Dedifferentiated amniotic fluid mesenchymal stem cell (primary cell): ENCODE measurements around the gene STK11IP.

Experiments used
- DNase-seq: peaks from one replicate; pipeline ENCODE4 v3.0.0-alpha.2; 2016; ENCODE audit errors: extremely low spot score

Gene STK11IP

DNA sequence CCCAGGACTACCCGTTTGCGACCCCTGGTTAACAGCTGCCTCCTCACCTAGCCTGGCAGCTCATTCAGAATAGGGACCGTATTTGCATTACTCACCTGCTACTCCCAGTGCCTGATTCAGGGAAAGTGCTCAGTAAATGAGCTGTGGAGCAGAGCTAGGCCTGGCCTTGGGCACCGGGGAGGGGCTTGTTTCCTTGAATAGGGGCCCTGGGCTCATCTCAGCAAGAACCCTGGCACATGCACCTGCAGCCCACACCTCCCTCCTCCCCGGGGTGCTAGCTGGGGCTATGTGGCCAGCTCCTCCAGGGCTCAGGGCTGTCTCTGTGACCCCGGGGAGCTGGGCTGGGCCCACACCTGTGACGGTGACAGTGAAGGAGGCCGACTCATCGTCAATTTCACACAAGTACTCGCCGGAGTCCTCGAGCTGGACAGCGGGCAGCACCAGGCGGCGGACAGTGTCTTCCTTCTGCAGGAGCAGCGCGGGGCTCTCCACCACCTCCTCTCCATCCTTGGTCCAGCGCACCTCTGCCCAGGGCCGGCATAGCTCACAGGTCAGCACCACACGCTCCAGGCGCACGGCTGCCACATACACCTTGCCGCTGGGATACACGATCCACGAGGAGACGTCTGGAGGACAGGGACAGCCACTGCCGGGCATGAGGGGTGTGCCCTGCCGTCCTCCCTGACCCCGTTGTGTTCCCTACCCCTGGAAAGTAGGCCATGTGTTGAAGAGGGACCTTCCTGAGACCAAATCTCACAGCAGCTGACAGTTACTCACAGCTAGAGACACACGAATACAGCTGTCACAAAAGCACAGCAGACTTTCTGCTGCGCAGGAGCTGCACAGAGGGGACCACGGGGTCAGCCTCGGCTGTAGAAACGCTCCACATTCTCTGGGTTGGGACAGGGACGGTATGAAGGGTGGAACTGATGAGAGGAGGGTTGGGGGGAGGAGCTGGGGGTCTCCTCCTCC, 35.3 kb upstream of the STK11IP start:
- DNase-seq, result no peak

DNA sequence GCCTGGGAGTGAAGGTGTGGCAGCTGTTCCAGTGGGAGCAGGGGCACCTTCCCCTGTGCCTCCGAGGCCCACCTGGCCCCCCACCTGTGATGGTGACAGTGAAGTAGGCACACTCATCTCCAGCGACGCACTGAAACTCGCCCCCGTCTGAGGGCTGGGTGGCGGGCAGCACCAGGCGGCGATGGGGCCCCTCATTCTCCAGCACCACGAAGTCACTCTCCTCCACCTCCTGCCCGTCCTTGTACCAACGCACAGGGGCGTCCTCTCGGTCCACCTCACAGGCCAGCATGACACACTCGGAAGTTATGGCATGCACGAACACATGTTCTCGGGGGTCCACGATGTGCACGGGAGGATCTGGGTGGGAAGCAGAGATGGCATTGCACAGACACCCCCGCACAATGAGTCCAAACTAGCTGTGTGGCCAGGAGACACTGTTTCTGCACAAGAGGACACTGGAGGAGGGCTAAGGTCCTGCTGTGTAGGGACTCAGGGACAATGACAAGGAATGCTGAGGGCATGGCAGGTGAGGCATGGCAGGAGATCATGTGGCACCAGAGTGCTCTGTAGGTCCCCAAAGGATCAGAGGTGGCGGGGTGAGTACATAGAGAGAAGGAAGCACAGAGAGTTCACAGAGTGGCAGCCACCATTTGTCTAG, 34.3 kb upstream of the STK11IP start:
- DNase-seq, result no peak

DNA sequence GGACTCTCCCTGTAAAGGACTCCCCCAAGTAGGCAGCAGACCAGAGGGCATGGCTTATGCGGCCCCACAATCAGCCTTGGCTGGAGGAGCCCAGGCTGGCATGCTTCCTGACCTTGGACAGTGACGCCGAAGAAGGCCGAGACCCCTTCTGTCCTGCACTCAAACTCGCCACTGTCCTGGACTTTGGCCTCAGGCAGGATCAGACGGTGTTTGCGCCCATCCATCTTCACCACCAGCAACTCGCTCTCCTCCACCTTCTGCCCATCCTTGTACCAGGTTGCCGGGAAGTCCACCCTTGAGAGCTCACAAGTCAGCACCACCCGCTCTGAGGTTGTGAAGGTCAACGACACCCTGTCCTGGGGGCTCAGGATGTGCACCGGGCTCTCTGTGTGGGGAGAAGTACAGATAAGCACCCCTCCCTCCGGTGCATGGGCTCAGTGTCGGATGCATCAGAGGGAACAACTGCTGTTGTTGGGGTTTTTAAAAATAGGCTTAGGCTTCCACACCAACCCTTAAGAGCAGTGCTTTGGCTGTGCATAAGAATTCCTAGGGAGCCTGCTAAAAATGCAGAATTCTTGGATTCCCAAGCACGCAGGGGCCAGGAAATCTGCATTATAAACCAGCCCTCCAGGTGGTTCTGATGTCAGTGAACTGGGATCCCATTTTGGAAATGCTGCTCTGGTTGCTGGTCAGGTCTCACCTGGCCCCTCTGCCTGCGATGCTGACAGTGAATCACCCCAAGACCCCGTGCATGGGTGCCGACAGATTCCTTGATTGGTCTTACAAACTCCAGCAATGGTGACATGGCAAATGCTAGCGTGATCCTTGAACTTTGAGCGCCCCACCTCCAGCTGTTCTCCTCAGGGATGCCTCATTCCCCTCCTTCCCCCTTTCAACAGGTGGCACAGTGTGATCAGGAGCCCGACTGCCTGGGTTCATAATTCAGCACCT, 32.3 kb upstream of the STK11IP start:
- DNase-seq, result no peak

DNA sequence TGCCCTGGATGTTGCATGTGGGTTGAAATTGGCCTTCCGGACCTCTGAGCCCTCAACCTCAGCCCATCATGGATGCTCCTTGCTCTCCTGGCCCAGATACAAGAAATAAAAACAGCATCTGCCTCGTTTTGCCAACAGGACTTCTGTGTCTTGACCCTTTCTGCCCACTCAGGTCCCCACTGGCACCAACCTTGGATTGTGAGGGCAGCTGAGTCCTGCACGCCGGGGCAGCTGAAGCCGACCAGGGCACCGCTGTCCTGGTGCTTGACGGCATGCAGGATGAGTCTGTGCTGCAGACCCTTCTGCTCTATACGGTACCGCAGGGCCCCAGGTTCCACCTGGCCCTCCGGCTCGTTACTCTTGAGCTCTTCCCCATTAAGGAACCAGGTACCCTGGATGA, 31.0 kb upstream of the STK11IP start:
- DNase-seq, result no peak

DNA sequence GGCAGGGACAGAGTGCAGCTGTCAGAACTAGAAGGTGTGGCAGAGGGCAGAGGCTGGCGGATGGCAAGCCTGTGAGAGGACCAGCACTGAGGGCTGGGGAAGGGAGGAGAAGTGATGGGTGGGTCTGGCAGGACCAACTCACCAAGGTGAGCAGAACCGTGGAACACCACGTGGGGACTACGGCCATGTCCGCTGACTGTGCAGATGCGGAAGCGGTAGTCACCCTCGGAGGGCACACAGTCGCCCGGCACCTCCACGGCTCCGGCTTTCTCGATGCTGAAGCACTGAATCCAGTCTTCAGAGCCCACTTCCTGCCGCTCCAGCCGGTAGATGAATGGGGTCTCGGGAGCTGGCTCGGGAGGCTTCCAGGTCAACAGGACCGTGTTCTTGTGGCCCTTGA, 30.5 kb upstream of the STK11IP start:
- no peak for DNase-seq

DNA sequence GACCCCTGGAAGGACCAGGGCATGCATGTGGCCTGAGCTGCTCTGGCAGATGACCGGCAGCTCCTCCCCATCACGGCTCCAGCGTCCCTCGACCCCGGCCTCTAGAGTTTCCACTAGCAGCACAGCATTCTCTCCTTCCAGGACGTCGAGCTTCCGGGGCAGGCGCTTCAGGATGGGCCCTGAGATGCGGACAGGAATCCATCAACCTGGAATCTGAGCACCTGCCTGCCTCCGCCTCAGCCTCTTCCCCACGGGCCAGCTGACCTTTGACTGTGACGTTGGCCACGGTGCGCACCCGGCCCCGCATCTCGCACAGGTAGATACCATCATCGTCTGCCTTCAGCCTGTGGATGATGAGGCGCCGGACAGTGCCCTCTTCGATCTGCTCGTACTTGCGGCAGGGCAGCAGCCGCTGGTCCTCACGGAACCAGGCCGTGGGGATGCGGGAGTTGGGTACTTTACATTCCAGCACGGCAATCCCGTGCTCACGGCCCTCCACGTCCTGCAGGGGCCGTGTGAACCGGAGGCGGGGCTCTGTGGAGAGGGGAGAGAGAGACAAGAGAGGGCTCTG, 29.8 kb upstream of the STK11IP start:
- DNase-seq, result no peak

DNA sequence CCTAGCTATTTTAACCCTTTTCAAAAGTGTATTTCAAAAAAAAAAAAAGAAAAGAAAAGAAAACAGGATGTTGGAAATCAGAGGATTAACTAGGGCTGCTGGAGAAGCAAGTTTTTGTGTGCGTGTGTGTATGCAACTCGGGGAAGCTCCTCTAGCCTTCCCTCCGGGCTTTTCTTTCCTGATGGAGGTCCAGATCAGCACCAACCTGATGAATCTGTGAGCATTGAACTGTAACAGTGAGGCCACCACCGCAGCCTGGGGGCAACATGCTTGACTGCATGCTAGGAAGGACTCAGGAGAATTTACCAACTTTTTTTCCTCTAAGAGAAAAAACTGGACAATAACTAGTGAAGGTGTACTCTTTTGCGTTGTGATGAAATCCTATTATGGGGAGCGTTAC, 28.6 kb upstream of the STK11IP start:
- no peak for DNase-seq

DNA sequence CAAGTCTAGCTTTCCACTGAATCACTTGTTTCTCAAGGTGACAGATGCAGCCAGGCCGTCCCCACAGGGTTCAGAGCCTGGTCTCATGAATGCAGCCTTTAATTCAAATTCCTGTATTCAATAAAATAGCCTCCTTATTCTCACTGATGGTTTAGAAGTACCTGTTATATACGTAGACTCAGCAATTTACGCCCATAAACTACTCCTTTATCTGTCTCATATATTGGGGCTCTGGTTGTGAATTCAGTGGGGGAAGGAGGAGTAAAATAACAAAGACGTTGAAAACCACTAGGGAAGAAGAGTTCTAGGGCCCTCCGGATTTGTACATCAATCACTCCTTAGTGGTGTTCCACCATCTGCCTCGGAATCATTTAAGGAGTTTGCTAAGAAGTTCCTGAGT, 28.0 kb upstream of the STK11IP start:
- DNase-seq, result no peak

DNA sequence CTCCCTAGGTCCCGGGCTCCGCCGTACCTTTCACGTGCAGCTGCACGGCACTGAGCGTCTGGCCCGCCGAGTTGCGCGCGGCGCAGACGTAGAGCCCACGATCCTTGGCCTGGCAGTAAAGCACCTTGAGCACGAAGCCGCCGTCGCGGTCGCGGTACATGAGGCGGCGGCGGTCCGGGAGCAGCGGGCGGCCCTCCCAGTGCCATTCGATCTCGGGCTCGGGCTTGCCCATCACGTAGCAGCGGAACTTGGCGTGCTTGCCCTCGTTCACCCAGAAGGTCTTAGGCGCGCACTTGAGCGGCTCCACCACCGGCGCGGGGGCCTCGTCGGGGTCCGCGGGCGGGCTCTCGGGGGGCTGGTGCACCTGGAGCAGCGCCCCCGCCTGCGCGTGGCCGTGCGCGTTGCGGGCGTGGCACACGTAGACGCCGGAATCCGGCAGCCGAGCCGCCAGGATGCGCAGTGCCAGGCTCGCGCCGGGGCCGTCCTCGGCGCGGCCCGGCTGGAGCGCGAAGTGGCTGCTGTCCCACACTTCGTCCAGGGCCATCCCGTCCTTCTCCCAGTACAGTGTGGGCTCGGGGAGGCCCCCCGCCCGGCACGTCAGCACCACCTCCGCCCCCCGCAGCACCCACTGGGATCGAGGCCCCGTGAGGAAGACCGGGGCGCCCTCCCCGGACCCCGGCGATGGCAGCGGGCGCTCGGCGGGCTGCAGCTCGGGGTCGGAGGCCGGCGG, 27.3 kb upstream of the STK11IP start:
- no peak for DNase-seq

DNA sequence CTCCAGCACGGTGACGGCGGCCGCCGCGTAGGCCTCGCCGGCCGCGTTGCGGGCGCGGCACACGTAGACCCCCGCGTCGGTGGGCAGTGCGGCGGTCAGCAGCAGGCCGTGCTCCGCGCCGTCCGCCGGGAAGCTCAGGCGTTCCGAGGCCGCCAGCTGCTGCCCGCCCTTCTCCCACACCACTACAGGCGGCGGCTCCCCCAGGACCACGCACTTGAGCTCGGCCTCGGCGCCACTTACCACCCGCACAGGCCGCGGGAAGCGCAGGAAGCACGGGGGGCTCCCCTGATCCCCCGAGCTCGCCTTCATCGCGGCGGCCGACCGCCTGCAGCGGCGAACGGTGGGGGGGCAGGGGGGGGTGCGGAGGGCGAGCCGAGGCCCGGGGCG, 26.7 kb upstream of the STK11IP start:
- DNase-seq, result no peak

DNA sequence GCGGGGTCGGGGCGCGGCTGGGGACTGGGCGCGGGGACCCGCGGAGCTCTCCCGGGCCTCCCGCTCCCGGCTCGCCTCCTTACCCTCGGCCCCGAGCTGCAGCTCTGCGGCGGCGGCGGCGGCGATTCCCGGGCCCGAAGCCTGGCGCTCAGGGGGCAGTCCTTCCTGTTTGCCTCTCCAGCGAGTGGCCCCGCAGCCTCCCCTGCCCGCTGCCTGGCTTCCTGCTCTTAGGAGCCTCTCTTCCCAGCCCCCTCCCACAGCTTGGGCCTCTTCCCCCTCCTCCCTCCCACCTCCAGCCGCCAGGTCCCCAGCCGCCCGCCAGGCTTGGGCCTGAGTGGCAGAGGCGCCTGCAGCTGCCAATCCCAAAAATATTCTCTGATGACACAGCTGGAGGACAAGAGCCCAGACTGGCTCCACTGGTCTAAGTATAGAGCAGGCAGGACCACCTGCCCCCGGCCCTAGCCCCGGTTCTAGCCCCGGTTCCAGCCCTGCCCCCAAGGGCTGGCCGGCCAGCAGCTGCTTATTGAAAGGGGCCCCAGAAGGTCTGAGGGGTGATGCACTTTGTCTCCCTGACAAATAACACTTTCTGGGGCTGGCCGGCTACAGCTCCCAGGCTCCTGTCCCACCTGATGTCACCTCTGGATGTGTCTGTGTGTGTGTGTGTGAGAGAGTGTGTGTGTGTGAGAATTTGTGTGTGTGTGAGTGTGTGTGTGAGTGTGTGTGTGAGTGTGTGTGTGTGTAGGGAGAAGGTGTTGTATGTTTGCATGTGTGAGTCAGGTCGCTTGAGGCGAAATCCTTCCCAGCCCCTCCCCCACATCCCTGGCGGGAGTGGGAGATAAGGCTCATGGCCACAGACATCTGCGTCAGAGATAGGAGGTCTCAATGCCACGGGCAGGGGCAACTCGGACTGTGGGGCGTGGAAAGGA, 26.1 kb upstream of the STK11IP start, which contains the start of gene OBSL1:
Gene OBSL1, minus strand, starts transcription at position 229 of the 926 bp plus-strand sequence. CDS start 307 bp downstream, outside the sequence.
- DNase-seq, result peak; percentile 39

DNA sequence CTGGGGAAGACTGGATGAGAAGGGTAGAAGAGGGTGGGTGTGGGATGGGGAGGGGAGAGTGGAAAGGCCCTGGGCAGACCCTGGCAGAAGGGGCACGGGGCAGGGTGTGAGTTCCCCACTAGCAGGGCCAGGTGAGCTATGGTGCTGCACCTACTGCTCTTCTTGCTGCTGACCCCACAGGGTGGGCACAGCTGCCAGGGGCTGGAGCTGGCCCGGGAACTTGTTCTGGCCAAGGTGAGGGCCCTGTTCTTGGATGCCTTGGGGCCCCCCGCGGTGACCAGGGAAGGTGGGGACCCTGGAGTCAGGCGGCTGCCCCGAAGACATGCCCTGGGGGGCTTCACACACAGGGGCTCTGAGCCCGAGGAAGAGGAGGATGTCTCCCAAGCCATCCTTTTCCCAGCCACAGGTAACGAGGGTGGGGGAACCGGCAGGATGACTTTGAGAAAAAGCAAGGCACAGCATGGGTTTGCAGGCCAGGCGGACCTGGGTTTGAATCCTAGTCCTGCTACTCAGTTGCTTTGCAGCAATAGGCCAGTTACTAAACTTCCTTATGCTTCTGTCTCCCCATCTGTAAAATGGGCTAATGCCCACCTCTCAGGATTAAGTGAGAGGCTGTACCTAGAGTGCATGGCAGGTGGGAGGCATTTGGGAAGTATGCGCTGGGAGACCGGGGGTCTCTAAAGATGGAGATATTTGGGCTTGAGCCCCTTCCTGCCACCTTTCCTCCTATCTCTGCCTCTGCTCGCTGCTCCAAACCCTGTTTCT, 25.2 kb upstream of the STK11IP start, which contains the start of gene INHA:
Gene INHA, plus strand, starts transcription at position 74 of the 765 bp plus-strand sequence. Its CDS starts 65 bp downstream, at position 139.
- DNase-seq, result no peak

DNA sequence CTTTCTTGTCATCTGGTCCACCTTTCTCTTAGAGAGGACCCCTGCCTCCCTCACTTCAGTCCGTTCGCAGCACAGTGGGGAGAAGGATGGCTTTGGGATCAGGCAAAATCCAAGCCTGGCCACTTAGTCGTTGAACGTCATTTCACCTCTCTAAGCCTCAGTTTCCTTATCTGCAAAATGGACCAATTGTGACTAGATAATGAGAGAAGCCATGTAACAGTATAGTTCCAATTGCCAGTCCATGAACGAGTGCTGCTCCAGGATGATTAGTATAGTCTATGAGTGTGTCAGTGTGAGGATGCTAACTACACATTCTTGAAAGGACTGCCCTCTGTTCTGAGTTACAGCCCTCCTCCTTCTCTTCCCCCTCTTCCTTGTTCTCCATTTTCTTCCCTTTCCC, 24.5 kb upstream of the STK11IP start:
- no peak for DNase-seq

DNA sequence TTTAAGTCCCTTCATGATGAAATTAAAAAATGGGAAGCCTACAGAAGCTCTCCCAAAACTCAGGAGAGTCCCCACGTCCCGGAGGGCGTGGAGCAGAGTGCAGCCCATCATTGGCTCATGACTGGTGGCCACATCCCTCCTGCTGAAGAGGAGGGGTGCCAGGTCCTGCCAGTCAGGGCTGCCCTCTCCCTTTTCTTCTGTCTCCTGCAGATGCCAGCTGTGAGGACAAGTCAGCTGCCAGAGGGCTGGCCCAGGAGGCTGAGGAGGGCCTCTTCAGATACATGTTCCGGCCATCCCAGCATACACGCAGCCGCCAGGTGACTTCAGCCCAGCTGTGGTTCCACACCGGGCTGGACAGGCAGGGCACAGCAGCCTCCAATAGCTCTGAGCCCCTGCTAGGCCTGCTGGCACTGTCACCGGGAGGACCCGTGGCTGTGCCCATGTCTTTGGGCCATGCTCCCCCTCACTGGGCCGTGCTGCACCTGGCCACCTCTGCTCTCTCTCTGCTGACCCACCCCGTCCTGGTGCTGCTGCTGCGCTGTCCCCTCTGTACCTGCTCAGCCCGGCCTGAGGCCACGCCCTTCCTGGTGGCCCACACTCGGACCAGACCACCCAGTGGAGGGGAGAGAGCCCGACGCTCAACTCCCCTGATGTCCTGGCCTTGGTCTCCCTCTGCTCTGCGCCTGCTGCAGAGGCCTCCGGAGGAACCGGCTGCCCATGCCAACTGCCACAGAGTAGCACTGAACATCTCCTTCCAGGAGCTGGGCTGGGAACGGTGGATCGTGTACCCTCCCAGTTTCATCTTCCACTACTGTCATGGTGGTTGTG, 23.0 kb upstream of the STK11IP start:
- no peak for DNase-seq

DNA sequence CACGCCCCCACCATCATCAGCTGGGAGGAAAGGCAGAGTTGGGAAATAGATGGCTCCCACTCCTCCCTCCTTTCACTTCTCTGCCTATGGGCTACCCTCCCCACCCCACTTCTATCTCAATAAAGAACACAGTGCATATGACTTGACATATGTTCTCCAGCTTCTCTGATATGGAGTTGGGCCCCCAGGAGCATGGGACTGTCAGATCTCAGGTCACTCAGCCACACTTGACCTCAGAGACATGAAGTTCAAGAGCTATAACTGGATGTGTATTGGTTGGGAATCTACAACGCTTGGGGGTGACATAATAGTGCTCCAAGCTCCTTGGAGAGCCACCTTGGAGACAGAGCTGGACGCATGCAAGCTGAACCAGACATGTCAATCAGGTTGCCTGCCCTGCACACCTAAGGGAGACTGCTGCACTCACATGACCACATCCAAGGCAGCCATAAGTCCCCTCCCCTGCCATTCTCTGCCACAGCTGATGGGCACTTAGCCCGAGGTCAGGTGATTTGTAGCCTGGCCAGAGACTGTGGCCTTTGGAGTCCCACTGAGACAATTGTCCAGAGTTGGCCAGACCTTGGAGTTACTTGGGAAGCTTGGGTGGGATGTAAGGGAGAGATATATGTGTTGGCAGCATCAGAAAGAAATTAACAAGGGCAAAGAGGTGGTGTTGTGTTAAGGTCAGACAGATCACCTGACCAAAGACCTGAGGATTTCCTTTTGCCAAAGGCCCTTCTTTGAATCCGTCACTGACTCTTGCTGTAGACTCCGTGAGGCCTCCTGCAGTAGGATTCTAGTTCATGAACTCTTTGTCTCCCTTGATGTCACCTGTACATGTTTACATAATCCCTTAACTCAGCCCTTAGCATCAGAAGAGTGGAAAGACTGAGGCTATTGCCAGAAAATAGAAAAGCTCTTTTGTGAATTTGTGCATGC, 21.8 kb upstream of the STK11IP start:
- no peak for DNase-seq

DNA sequence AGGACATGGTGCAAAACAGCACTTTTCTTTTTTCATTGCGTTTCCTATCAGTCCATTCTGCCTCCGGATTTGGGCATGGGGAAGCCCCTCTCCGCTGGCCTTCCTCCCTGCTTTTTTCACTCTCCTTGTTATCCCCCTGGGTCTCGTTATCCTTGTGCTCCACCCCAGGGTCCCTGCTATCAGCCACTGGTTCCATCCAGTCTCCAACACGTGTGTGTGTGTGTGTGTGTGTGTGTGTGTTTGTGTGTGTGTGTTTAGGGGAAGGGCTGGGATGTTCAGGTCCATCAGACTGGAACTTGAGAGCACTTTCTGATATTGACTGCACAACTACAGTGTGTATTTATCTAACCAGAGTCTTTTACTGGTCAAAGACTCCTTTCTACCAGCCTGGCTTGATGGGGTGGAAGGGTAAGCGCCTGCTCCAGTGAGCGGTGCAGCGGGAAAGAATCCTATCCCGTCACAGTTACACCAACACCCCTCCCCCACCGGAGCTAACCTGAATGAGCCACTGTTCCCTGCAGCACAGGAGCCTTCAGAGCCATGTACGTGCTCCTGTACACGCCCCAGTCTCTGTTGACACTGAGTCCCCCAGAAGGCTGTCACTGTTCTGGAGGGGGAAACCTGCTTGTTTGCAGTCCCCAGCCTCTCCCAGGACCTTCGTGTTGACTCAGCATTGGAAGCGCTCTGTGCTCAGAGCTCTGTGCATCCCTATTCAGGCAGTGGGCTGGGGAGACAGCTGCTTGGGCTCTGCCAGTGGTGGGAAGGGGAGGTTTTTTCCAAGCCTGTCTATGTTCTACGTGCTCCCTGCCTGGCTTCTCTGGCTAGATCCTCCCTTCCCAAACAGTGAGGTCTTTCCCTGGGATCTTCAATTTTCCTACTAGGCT, 20.9 kb upstream of the STK11IP start:
- DNase-seq, result no peak
